GM21717 (cell line): ENCODE data around the gene ABHD17B.
A peak's percentile ranks its signal among the peaks of the same experiment; 100 is the strongest.
"Not testable (repeated sequence)": the region's sequence is repeated elsewhere in the genome, so short reads cannot be mapped to it uniquely, and the experiment has no call there.

Source experiments
- ATAC-seq: cut with Tn5 transposase; IDR thresholded peaks from one replicate; pipeline ENCODE4 v1.9.1; 2021; ENCODE audit warnings: mild to moderate bottlenecking, moderate library complexity; ENCODE audit not compliant: unreplicated experiment

ABHD17B gene

DNA sequence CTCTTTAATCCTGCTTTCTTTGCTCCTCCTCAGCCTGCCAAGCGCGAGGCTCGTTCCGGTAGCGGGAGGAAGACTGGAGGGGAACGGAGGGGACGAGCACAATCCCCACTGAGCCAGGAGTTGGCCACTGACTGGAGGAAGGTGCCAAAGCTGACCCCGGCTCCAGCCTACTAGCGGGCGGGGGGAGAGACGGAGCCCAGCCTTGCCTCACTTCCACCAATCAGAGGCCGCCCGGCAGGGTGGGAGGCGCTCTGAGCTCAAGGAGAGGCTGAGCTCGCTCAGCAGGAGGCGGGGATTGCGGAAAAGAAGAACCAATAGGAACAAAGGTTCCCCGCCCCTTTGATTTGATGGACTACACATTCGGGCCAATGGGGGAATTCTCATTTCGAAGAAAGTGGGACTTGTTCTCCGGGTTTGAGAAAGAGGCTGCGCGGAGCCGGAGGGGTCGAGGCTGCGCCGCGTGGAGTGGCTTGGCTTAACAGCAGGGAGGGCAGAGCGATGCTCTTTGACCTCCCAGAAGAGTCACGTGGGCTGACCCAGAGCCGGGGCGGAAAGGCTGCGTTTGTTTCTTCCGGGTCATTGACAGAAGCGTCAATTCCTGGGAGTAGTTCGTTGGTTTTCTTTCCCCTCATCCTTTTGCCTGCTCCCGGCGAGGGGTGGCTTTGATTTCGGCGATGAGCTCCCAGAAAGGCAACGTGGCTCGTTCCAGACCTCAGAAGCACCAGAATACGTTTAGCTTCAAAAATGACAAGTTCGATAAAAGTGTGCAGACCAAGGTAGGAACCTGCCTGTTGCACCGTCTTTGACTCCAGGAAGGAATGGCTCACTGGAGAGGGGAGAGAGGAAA, at the start of gene ABHD17B, which contains the start of gene C9orf85:
Gene ABHD17B (minus strand): TSS at position 133 of the 847 bp plus-strand sequence. CDS start 36,113 bp downstream, outside the sequence.
Gene C9orf85 (plus strand): TSS at position 579 of the 847 bp plus-strand sequence. CDS start 96 bp downstream, at position 675.
- peak; percentile 96 for ATAC-seq

DNA sequence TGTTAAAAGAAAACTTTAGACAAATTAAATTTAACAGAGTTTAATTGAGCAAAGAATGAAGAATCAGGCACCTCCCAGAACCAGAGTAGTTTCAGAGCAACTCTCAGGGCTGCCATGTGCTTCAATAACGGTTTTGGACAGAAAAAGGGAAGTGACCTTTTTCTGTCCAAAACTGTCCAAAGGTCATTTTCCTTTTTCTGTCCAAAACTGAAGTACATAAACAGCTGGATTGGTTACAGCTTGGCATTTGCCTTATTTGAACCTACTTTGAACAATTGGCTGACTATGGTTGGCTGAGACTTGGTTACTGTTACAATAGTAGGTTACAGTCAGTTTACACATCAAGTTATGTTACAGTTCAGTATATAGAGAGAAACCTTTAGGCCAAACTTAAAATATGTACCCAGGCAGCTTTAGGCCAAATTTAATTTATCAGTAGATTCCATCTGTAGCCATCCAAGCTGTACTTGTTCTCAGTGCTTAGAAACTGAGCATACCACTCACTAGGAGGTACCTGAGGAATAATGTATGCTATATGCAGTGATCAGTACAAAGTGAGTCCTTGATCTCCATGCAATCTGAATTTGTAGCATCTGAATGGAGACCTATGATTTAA, 44.4 kb upstream of the ABHD17B start:
- ATAC-seq, result no peak

DNA sequence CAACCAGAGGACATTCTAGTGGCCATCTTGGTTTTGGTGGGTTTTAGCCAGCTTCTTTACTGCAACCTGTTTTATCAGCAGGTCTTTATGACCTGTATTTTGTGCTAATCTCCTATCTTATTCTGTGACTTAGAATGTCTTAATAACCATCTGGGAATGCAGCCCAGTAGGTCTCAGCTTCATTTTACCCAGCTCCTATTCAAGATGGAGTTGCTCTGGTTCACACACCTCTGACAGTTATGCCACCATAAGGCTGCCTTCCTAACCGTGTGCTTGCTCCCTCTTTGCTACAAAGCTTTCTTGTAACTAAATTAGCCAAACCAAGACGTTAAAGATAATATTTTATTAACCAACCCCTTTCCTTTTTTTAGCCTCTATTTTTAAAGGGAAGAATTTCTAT, 43.7 kb upstream of the ABHD17B start:
- not testable (repeated sequence) for ATAC-seq

DNA sequence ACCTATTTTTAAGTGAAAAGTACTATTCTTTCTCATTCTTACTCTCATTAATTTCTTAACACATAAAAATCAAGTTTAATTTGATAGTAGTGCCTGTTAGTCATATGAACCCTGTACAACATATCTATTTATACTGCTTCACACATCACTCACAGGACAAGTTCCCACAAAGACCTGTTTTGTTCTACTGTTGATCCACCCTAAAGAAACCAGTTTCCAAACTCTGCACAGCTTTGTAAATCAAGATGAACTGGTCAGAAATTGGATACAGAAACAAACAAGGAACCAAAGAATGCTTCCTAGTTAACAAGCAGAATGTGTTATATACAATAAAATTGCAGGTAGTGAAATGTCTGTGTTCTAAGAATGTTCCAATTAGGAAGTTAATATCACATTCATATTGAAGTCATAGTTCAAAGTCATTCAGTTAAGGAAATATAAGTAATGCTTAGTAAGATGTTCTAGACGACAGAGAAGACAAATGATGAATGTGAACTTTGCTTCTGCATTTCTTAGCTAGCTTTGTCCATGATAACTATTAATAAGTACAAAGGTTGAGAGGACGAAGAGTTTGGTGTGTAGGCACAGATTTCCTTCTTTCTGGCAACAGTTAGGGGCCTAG, 33.9 kb upstream of the ABHD17B start:
- no peak for ATAC-seq

DNA sequence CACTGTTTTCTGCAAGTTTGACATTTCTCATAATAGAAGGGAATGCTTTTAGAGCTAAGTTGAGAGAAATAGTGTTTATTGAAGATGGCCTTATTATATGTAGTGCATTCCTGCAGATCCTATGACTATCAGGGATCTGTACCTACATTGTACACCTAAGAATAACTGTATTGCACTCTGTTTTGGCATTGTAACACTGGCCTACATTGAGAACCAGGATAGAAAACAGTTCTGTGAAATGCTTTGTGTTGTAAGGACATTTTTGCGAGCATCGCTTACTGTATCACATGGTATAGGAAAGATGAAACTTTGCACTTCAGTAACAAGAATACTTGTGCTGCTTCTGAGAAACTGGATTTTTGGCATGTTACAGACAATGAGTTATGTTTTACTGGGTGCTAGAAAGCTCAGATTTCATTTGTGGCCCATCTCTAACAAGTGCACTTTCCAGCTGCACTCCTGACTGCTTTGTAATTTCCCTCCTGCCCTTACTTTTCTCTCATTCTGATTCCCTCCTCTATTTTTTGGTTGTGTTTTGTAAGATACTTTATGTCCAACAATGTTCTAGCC, 31.1 kb upstream of the ABHD17B start:
- no peak for ATAC-seq

DNA sequence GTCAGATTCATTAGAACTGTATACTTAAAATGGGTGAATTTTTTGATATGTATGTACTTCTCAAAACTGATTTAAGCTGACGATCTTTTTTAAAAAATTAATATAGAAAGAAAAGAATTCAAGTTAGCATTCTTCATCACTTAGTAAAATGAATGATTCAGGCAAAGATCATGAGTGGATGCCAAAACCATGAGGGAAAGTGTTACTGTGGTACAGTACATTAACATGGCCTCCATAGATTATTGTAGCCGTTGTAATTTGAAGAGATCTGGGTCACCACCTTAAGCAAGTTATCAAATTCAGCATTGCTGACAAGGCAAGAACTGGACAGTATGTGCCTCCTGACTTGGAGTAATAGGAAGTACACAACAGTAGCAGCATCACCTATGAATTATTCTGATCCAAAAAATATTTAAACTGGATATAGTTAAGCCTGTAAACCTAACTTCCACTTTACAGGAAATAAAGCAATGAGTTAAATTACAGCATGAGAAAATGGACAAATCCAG, 30.1 kb upstream of the ABHD17B start:
- ATAC-seq, result no peak

DNA sequence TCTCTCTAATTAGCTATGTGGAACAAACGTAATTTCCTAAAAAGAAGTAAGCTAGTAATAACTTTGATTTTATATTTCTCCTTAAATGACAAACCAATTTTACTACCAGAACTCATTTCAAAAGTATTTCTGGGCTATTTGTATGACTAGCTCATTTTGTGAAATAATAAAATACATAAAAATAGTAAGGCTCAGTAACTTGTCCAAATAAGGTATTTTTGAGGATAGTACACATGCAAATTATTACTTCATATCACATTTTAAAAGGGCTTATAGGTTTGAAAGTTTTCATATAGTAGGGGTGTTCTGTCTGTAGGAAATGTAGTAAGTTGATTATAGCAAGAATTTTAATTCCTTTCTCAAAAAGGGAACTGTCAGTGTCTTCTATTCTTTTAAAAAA, 26.9 kb upstream of the ABHD17B start:
- no peak for ATAC-seq

DNA sequence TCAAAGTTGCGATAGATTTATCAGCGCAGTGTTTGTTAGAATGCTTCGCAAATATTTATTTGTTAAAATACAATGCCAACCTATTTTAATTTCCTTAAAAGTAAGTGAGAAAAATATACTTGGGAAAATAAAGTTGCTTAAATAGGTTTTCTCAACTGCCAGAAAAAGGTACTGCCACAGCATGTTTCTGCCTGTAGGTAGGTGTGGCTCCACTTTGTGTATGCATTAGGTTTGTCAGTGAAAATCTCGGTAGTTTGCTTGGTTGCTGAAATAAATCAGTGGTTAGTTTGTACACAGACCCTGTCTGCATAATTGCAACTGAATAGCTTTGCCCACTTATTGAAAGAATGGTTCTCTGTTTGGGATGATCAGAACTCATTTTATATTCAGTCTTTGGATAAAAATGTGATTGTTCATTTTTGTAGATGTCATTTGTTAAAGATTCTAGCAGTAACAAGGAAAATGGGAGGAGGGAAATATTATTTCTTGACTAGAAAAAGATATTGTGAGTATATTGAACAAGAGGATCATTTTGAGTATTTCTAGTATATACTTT, 26.2 kb upstream of the ABHD17B start:
- ATAC-seq, result no peak

DNA sequence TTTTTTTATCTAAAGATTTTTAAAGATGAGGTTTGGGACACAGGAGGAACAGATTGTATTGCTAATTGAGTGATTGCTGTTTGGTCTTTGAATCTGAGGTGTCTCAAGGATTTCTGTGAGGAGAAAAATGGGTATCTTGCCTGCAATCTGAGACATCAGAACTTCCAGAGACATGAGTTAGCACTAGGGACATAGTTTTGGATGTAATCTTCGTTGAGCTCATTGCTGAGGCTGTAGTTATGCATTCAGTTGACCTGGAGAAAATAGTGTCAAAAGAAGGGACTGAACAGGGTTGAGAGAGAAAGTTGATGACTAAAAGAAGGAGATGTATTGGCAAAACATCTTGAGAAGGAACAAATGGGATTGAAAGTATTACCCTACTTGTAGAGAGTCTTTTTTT, 25.1 kb upstream of the ABHD17B start:
- no peak for ATAC-seq

DNA sequence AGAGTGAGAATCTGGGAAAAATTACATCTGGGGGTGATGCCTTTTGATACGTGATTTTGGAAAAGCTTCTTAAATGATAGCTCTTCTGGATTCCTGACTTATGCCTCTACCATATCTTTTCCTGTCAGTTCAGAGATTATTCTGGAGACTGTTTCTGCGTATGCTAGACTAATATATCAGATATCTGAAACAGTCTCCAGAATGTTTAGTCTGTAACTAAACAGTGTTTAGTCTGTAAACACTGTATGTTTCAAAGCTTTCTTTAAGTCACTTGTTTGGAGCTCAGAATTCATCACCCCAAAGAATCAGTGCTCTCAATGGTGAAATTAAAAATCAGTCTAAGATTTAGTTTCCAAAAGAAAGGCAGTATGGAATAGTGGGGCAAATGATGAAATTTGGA, 20.2 kb upstream of the ABHD17B start:
- no peak for ATAC-seq

DNA sequence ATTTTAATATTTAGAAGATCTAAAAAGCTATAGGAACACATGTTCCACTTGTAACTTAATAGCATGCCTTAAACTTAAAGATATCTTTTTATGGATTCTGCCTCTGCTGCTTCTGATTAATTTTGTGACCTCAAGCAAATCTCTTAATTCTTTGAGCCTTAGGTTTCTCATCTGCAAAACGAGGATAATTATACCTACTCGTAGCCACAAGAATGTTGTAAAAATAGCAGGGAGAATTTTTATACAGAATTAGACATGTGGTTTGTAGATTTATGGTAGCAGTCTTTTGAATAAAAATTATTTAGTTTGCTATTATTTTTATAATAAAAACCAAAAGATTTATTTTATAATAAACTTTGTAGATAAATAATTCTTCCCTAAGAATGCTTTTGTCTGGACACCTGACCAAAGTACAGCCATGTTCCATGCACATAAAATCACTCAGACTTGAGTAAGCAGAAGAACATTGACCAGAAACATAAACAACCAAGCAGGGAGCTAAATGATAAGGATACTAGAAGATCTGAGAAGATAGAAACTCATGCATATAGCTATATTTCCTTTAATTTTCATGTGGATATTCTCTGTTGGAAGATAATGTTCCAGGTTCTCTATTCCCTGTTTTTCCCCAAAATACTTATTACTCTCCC, 18.9 kb upstream of the ABHD17B start:
- no peak for ATAC-seq

DNA sequence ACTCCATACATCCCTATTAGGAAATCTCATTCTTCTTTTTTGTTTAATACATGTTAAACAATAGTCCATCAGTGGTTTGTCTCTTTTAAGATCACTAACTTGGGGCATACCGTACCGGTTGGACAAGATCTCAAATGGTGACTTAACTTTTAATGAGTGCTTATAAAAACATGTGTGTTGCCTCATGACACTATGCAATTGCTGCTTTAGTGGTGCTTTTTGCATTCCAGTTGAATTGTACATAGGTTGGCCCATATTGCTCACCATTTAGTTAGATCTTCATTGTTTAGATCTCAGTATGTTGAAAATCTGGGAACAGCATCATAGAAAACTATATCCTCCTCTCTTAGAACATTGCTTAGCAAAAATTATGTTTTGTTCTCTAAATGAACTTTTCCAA, 18.2 kb upstream of the ABHD17B start:
- ATAC-seq, result no peak

DNA sequence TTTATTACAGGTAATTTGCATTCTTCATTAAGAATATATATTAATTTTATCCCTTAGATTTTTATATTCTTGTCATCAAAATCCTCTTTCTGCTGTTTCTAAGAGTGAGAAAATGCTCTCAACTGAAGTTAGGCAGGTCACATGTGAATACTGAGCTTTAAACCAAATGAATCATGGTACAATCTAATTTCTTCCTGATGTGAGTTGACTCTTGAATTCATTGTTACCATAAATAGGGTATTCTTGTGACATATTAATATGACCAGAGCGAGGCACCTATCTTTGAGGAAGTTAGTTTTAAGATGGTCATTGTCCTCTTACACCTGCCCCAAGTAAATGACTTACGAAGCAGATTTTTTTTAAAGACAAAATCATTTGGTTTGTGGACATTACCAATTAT, 17.8 kb upstream of the ABHD17B start:
- ATAC-seq, result no peak

DNA sequence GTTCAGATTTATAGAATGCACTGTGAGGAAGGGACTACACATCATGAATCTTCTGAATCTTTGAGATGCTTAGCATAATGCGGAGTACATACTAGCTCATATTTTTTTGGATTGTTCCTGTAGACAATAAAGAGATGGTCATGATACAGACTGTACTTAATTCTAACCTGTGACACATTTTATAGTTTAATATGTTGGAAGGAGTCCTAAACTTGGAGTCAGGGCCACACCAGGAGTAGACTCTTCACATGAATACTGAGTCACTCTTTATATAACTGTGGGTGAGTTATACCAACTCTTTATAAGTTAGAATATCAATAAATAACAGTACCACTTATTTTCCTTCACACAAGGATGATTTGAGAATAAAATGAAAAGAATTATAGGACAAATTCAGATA, 17.4 kb upstream of the ABHD17B start:
- no peak for ATAC-seq

DNA sequence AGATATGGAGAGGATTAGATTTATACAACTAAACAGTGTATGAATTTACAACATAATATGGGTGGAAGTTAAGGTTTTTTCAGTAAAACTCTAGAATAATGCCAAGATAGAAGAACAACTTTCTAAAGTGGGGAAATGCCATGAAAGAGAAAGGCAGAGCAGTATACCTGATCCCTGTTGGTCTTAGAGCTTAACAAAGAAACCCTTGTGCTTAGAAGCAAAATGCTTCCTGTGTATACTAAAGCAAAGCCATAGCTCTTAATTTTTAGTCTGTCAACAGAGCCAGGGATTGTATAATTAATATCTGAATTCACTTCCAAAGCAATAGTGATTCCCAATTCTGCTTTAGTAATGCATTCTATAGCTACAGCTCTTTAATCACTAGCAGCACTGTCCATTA, 14.8 kb upstream of the ABHD17B start:
- no peak for ATAC-seq

DNA sequence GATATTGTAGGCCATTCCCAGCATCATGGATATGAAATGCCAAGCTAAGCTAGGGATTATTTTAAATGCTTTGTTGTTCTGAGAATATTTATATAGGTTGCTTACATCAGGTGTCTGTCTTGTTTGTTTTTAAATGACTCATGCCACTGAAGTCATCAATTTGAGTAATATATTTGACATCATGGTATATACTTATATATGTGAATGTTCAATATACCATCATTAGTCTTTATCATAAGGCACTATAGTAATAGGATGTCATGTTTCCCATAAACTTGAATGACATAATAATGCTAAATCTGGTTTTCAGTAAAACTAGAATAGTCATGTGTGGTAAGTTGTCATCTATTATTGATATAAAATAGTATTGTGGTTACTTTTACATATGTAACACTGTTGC, 13.6 kb upstream of the ABHD17B start:
- ATAC-seq, result no peak

DNA sequence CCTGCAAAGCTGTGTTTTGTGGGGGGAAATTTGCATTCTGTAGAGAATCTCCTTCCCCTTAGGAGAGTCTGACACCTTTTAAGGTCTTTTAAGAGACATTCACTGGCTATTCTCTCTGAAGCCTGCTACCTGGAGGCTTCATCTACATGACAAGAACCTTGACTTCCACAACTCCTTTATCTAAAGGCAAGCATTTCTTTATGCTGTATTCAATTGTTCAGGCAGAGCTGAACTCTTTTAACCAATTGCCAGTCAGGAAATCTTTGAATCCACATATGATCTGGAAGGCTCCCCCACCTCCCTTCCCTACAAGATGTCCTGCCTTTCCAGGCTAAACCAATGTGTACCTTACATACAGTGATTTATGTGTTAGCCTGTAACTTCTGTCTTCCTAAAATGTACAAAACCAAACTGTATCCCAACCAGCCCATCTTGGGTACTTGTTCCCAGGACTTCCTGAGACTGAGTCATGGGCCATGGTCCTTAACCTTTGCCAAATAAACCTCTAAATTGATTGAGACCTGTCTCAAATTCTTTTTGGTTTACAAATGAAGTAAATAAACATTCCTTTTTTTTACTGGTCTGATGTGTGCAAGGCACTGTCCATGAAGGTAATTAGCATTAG, 10.3 kb upstream of the ABHD17B start:
- no peak for ATAC-seq

DNA sequence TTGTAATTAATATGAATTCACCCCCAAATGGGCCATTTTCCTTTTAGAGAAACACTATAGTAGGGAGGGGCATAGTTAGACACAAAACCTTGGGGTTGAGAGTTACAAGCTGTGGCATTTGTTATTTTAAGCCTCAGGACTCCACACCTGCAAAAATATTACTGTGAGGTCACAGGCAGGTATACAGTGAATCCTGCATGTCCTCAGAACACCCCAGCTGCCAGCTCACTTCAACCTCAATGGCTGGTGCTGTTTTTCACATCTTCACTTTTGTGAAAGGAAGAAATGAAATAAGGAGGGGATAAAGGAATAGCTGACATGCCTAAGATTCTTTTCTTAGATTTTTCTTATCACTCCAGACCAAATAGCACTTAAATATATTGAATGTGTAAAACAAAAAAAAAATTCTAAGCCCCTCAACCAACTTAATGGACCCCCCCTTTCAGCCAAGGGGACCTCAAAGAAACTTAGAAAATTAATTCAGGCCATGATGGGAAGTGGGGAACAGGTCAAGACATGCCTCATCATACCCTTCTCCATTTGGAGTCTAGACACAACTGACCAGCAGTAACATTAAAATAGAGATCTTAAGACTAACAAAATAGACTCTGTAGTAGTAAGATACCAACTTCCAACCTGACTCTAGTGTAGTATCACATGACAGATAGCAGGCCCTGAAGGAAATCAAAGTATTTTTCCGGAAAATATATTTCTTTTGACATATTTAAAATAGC, 9.6 kb upstream of the ABHD17B start:
- no peak for ATAC-seq

DNA sequence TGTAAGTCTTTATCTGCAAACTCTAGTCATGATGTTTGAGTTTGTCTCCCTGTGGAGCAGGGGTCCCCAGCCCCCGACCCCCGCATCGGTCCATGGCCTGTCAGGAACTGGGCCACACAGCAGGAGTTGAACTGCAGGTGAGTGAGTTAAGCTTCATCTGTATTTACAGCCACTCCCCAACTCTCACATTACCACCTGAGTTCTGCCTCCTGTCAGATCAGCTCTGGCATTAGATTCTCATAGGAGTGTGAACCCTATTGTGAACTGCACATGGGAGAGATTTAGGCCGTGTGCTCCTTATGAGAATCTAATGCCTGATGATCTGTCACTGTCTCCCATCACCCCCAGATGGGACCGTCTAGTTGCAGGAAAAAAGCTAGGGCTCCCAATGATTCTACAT, 7.4 kb upstream of the ABHD17B start:
- ATAC-seq, result no peak
